ENCODE data around the gene KEL. TPM values are rescaled to one million over a fixed set of nuclear protein-coding genes. Genes with fewer than 3 reads are reported as not detected.

Gene KEL
- total and polyA plus RNA-seq, 2 donors from 2014 or later: 0.28 to 0.39 TPM

DNA sequence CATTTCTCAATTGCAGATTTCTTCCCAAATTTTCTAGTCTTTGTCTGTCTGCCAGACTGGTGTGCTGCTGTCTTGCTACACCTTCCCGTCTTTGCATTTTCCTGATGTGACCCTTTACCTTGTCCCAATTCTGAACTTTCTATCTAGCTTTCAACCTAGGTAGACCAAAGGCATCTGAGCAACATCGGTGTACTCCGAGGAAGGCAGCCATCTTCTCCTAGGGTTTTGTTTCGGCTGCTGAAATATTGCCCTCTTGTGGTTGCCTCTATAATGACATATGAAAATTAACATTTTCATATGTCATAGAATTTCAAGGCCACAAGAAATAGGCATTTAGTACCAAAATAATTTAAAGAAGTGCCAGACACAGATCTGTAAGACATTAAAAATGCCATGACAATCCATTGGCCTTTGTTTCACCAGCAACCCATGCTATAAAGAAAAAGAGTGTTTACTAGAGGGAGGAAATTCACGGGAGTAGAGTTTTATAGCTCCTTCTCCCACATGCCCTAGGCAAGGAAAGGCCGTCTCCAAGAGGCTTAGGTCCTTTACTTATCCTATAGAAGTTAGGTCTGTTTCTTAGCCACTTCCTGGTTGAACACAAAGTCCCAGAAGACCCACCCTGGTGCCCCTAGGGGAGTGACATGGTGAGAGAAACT lies 41.4 kb upstream of the KEL start:
- DNase-seq (peak in 3 of 5 donors; percentile 38 to 63 (median 57)), FAIRE-seq (peak; percentile 65)
- Histone ChIP-seq H3K27ac (ENCODE audit: low read depth in 2 of 2, low read length in 2 of 2) (no peak overlapping the region), H3K4me3 (ENCODE audit: low read length in 3 of 3) (peak overlapping the region in 2 of 3 donors; percentile 49 to 66), H3K9me3 (ENCODE audit: control insufficient read depth in 2 of 3, insufficient read depth in 1 of 3, low read length in 3 of 3) (no peaks in the 10 kb centered on the region), H3K27me3 (ENCODE audit: control insufficient read depth, insufficient read depth, low read length) (no peaks in the 10 kb centered on the region), H3K9ac (ENCODE audit: low read length in 3 of 3) (no peak overlapping the region), H3K4me1 (ENCODE audit: control insufficient read depth in 2 of 3, insufficient read depth in 2 of 3, low read depth in 1 of 3, low read length in 3 of 3) (peaks cover 0 to 9% (median 0%) of the 10 kb centered on the region in 3 donors), H3K36me3 (ENCODE audit: control insufficient read depth in 2 of 3, insufficient read depth in 3 of 3, low read length in 3 of 3) (no peaks in the 10 kb centered on the region)
- peak; percentile 61 for TF ChIP-seq CTCF (IDR thresholded peaks at IDR 0.05; ENCODE audit: borderline replicate concordance, extremely low read depth, insufficient read depth)
- intact Hi-C loops (cut with DNase I): loop anchor here (10.0 kb wide), 1 partner anchor 149 kb away; the partner anchor contains the start of gene EPHB6

DNA sequence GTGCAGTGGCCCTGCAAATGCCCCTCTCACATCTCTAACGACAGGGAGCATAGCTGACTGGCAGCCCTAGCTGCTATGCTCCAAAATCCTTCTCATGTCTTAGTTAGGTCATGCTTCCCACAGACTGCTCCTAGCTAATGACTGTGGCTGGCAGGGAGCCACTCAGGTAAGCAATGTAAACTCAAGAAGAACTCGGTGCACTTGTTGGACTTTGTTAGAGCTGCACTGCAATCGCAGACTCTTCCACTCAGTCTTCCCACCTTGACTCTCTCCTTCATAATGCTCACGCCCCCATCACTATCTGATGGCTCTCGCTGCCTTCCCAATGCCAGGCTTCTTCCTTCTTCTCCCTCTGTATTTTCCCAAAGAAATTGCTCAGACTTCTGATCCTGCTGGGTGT lies 40.7 kb upstream of the KEL start:
- Histone ChIP-seq H3K36me3 (ENCODE audit: control insufficient read depth in 2 of 3, insufficient read depth in 3 of 3, low read length in 3 of 3) (no peaks in the 10 kb centered on the region), H3K4me1 (ENCODE audit: control insufficient read depth in 2 of 3, insufficient read depth in 2 of 3, low read depth in 1 of 3, low read length in 3 of 3) (peaks cover 0 to 9% (median 0%) of the 10 kb centered on the region in 3 donors), H3K4me3 (ENCODE audit: low read length in 3 of 3) (peak overlapping the region in 2 of 3 donors; percentile 49 to 66), H3K27ac (ENCODE audit: low read depth in 2 of 2, low read length in 2 of 2) (no peak overlapping the region), H3K9me3 (ENCODE audit: control insufficient read depth in 2 of 3, insufficient read depth in 1 of 3, low read length in 3 of 3) (no peaks in the 10 kb centered on the region), H3K27me3 (ENCODE audit: control insufficient read depth, insufficient read depth, low read length) (no peaks in the 10 kb centered on the region), H3K9ac (ENCODE audit: low read length in 3 of 3) (no peak overlapping the region)
- DNase-seq (no peak), FAIRE-seq (no peak)
- no peak for TF ChIP-seq CTCF (IDR thresholded peaks at IDR 0.05; ENCODE audit: borderline replicate concordance, extremely low read depth, insufficient read depth)
- intact Hi-C loops (cut with DNase I): loop anchor here (10.0 kb wide), 1 partner anchor 148 kb away; the partner anchor contains the start of gene EPHB6

GRCh38 chr7:143002106-143002505 lies 39.9 kb upstream of the KEL start:
- intact Hi-C loops (cut with DNase I): loop anchor here (10.0 kb wide), 1 partner anchor 147 kb away; the partner anchor contains the start of gene EPHB6
- Histone ChIP-seq H3K36me3 (ENCODE audit: control insufficient read depth in 2 of 3, insufficient read depth in 3 of 3, low read length in 3 of 3) (no peaks in the 10 kb centered on the region), H3K9ac (ENCODE audit: low read length in 3 of 3) (no peak overlapping the region), H3K27ac (ENCODE audit: low read depth in 2 of 2, low read length in 2 of 2) (no peak overlapping the region), H3K27me3 (ENCODE audit: control insufficient read depth, insufficient read depth, low read length) (no peaks in the 10 kb centered on the region), H3K9me3 (ENCODE audit: control insufficient read depth in 2 of 3, insufficient read depth in 1 of 3, low read length in 3 of 3) (no peaks in the 10 kb centered on the region), H3K4me1 (ENCODE audit: control insufficient read depth in 2 of 3, insufficient read depth in 2 of 3, low read depth in 1 of 3, low read length in 3 of 3) (peaks cover 0 to 9% (median 0%) of the 10 kb centered on the region in 3 donors), H3K4me3 (ENCODE audit: low read length in 3 of 3) (no peak overlapping the region)
- DNase-seq (no peak), FAIRE-seq (peak; percentile 53)
- peak; percentile 40 for TF ChIP-seq CTCF (IDR thresholded peaks at IDR 0.05; ENCODE audit: borderline replicate concordance, extremely low read depth, insufficient read depth)
